ENCODE data around the gene CEP97. TPM values are rescaled to one million over a fixed set of nuclear protein-coding genes. Genes with fewer than 3 reads are reported as not detected.
"Not testable (repeated sequence)": the region's sequence is repeated elsewhere in the genome, so short reads cannot be mapped to it uniquely, and the experiment has no call there.

CEP97 gene
- total and polyA plus RNA-seq, 2 experiments from 2014 or later = 5.0 to 19.0 TPM

- Histone ChIP-seq H3K36me3 (ENCODE audit: insufficient read depth) (no peaks in the 10 kb centered on the region), H3F3A (replicated peaks; ENCODE audit: low read depth) (no peaks in the 10 kb centered on the region), H4K20me1 (replicated peaks; ENCODE audit: insufficient read depth) (no peaks in the 10 kb centered on the region), H3K79me2 (replicated peaks; ENCODE audit: insufficient read depth) (no peaks in the 10 kb centered on the region), H3K27me3 (ENCODE audit: insufficient read depth) (no peaks in the 10 kb centered on the region), H3K4me3 (no peak overlapping the region), H2AFZ (peak overlapping the region; percentile 2; the same call in 1 of the 2 replicates), H3K4me2 (no peak overlapping the region), H3K4me1 (ENCODE audit: insufficient read depth) (peaks cover 13% of the 10 kb centered on the region), H3K9me2 (ENCODE audit: insufficient read depth) (no peaks in the 10 kb centered on the region), H3K27ac (ENCODE audit: low read depth) (no peak overlapping the region)
- no peak for DNase-seq (ENCODE audit: low spot score)
- TF ChIP-seq CREB1 (CRISPR knock-in tag; IDR thresholded peaks at IDR 0.05; ENCODE audit: low read depth) = no peak
- TF ChIP-seq, protein P1, sequence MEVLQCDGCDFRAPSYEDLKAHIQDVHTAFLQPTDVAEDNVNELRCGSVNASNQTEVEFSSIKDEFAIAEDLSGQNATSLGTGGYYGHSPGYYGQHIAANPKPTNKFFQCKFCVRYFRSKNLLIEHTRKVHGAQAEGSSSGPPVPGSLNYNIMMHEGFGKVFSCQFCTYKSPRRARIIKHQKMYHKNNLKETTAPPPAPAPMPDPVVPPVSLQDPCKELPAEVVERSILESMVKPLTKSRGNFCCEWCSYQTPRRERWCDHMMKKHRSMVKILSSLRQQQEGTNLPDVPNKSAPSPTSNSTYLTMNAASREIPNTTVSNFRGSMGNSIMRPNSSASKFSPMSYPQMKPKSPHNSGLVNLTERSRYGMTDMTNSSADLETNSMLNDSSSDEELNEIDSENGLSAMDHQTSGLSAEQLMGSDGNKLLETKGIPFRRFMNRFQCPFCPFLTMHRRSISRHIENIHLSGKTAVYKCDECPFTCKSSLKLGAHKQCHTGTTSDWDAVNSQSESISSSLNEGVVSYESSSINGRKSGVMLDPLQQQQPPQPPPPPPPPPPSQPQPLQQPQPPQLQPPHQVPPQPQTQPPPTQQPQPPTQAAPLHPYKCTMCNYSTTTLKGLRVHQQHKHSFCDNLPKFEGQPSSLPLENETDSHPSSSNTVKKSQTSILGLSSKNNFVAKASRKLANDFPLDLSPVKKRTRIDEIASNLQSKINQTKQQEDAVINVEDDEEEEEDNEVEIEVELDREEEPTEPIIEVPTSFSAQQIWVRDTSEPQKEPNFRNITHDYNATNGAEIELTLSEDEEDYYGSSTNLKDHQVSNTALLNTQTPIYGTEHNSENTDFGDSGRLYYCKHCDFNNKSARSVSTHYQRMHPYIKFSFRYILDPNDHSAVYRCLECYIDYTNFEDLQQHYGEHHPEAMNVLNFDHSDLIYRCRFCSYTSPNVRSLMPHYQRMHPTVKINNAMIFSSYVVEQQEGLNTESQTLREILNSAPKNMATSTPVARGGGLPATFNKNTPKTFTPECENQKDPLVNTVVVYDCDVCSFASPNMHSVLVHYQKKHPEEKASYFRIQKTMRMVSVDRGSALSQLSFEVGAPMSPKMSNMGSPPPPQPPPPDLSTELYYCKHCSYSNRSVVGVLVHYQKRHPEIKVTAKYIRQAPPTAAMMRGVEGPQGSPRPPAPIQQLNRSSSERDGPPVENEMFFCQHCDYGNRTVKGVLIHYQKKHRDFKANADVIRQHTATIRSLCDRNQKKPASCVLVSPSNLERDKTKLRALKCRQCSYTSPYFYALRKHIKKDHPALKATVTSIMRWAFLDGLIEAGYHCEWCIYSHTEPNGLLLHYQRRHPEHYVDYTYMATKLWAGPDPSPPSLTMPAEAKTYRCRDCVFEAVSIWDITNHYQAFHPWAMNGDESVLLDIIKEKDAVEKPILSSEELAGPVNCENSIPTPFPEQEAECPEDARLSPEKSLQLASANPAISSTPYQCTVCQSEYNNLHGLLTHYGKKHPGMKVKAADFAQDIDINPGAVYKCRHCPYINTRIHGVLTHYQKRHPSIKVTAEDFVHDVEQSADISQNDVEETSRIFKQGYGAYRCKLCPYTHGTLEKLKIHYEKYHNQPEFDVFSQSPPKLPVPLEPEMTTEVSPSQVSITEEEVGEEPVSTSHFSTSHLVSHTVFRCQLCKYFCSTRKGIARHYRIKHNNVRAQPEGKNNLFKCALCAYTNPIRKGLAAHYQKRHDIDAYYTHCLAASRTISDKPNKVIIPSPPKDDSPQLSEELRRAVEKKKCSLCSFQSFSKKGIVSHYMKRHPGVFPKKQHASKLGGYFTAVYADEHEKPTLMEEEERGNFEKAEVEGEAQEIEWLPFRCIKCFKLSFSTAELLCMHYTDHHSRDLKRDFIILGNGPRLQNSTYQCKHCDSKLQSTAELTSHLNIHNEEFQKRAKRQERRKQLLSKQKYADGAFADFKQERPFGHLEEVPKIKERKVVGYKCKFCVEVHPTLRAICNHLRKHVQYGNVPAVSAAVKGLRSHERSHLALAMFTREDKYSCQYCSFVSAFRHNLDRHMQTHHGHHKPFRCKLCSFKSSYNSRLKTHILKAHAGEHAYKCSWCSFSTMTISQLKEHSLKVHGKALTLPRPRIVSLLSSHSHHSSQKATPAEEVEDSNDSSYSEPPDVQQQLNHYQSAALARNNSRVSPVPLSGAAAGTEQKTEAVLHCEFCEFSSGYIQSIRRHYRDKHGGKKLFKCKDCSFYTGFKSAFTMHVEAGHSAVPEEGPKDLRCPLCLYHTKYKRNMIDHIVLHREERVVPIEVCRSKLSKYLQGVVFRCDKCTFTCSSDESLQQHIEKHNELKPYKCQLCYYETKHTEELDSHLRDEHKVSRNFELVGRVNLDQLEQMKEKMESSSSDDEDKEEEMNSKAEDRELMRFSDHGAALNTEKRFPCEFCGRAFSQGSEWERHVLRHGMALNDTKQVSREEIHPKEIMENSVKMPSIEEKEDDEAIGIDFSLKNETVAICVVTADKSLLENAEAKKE (CRISPR knock-in tag; IDR thresholded peaks at IDR 0.05) = no peak
- TF ChIP-seq, protein P2, sequence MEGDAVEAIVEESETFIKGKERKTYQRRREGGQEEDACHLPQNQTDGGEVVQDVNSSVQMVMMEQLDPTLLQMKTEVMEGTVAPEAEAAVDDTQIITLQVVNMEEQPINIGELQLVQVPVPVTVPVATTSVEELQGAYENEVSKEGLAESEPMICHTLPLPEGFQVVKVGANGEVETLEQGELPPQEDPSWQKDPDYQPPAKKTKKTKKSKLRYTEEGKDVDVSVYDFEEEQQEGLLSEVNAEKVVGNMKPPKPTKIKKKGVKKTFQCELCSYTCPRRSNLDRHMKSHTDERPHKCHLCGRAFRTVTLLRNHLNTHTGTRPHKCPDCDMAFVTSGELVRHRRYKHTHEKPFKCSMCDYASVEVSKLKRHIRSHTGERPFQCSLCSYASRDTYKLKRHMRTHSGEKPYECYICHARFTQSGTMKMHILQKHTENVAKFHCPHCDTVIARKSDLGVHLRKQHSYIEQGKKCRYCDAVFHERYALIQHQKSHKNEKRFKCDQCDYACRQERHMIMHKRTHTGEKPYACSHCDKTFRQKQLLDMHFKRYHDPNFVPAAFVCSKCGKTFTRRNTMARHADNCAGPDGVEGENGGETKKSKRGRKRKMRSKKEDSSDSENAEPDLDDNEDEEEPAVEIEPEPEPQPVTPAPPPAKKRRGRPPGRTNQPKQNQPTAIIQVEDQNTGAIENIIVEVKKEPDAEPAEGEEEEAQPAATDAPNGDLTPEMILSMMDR (conservative IDR thresholded peaks at IDR 0.05; ENCODE audit: low read depth in 2 of 2) = no peak
- no peak for TF ChIP-seq POLR2AphosphoS5 (IDR thresholded peaks at IDR 0.05; ENCODE audit: low read depth)
- no peak for TF ChIP-seq NANOG (IDR thresholded peaks at IDR 0.05; ENCODE audit: borderline replicate concordance)
- TF ChIP-seq ZNF114 (CRISPR knock-in tag; IDR thresholded peaks at IDR 0.05) = no peak
- TF ChIP-seq, protein P3, sequence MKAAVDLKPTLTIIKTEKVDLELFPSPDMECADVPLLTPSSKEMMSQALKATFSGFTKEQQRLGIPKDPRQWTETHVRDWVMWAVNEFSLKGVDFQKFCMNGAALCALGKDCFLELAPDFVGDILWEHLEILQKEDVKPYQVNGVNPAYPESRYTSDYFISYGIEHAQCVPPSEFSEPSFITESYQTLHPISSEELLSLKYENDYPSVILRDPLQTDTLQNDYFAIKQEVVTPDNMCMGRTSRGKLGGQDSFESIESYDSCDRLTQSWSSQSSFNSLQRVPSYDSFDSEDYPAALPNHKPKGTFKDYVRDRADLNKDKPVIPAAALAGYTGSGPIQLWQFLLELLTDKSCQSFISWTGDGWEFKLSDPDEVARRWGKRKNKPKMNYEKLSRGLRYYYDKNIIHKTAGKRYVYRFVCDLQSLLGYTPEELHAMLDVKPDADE (IDR thresholded peaks at IDR 0.05) = no peak
- no peak for TF ChIP-seq EZH2 (IDR thresholded peaks at IDR 0.05; ENCODE audit: low read depth, unreplicated experiment)
- TF ChIP-seq STAT1 (IDR thresholded peaks at IDR 0.05; ENCODE audit: unreplicated experiment) = no peak
- TF ChIP-seq JUNB (IDR thresholded peaks at IDR 0.05; ENCODE audit: unreplicated experiment) = no peak
- Mint-ChIP-seq H3K4me3 (no peak overlapping the region), H3K27ac (no peak overlapping the region), H3K9me3 (no peaks in the 10 kb centered on the region), H3K36me3 (ENCODE audit: low read depth) (no peaks in the 10 kb centered on the region), H3K4me1 (peaks cover 9% of the 10 kb centered on the region), H3K27me3 (ENCODE audit: insufficient read depth, low read depth, poor library complexity) (peaks cover 2% of the 10 kb centered on the region)
- no peak for ATAC-seq
Measured at GRCh38 chr3:101703169-101703568, 21.2 kb upstream of the CEP97 start.

DNA sequence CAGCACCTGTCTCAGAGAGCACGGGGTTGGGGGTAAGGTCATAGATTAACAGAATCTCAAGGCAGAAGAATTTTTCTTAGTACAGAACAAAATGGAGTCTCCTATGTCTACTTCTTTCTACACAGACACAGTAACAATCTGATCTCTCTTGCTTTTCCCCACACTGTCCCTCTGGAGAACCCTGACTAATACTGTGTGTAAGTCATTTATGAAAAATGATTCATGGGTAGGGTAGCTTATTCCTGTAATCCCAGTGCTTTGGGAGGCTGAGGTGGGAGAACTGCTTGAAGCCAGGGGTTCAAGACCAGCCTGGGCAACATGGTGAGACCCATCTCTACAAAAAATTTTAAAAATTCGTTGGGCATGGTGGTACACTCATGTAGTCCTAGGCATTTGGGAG lies 19.8 kb upstream of the CEP97 start:
- H3K4me3 ChIP-seq; H3K27ac ChIP-seq (ENCODE audit: low read depth); H3K36me3 ChIP-seq (ENCODE audit: insufficient read depth); H3K79me2 ChIP-seq (replicated peaks; ENCODE audit: insufficient read depth); H3K9me2 ChIP-seq (ENCODE audit: insufficient read depth); DNase-seq (ENCODE audit: low spot score); ATAC-seq; H3F3A ChIP-seq (replicated peaks; ENCODE audit: low read depth); H3K36me3 Mint-ChIP-seq (ENCODE audit: low read depth); H4K20me1 ChIP-seq (replicated peaks; ENCODE audit: insufficient read depth); H3K9me3 Mint-ChIP-seq; H3K4me3 Mint-ChIP-seq; H3K4me1 Mint-ChIP-seq; H3K4me2 ChIP-seq; H3K27me3 Mint-ChIP-seq (ENCODE audit: insufficient read depth, low read depth, poor library complexity); H3K27ac Mint-ChIP-seq; H3K27me3 ChIP-seq (ENCODE audit: insufficient read depth); H2AFZ ChIP-seq: not testable (repeated sequence)
- H3K4me1 ChIP-seq (ENCODE audit: insufficient read depth) = peaks cover 13% of the 10 kb centered on the region
